ENCODE data around the gene RFC3. TPM values are rescaled to one million over a fixed set of nuclear protein-coding genes. Genes with fewer than 3 reads are reported as not detected.

Gene RFC3
- 6.6 and 13.7 TPM in 2 replicates for total RNA-seq

DNA sequence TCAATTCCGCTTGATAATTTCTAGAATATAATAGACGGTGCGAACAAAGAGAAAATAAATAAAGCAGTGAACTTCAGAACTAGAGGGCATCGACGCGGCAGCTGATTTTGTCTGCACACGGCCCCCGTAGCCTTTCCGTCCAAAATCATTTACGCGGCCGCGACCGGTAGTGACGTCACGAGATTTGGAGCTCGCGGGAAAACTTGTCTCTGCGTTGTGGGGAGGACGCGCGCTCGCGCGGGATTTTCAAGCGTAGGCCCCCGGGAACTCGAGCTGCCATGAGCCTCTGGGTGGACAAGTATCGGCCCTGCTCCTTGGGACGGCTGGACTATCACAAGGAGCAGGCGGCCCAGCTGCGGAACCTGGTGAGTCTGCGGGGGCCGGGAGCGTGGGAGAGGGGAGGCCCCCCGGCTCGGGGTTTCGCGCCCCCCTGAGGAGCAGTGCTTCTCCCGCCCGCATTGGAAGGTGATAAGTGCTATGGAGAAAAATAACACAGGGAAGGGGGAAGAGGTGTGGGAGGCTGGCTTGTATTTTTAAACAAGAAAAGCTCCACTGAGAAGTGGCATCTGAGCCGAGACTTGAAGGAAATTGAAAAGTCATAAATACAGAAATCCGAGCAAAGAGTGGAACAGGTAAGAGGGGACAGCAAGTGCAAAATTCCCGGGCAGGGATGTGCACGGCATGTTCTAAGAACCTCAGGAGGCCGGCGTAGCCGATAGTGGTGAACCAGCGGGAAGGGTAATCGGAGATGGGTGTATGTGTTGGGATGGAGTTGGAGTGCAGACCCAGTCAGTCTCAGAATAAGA, at the start of gene RFC3:
TSS of gene RFC3 (plus strand) at position 249 of the 806 bp plus-strand sequence. CDS start at position 279, 30 bp downstream.

